ENCODE results near the gene LENEP. TPM values are rescaled to one million over a fixed set of nuclear protein-coding genes. Genes with fewer than 3 reads are reported as not detected.

Gene LENEP
- total and polyA plus RNA-seq, 2 donors (not counting 1 experiment from before 2014, with no cell fraction given), result not detected

GRCh38 chr1:155019377-155020245 lies 26.2 kb downstream of the LENEP start:
- H3K4me3 ChIP-seq (replicated peaks in 1 of 4; ENCODE audit: control extremely low read depth in 1 of 4, insufficient read depth in 1 of 4, low read depth in 3 of 4, low read length in 4 of 4), result no peak overlapping the region
- H3K27me3 ChIP-seq (ENCODE audit: control insufficient read depth, insufficient read depth, low read length), result no peaks in the 10 kb centered on the region
- H3K36me3 ChIP-seq (ENCODE audit: control insufficient read depth, insufficient read depth, low read length), result peaks cover 7% of the 10 kb centered on the region
- no peak overlapping the region for H3K27ac ChIP-seq (ENCODE audit: insufficient read depth, low read length)
- H4K20me1 ChIP-seq (ENCODE audit: control insufficient read depth, extremely low read depth, insufficient read depth, low read length), result no peaks in the 10 kb centered on the region
- no peak for DNase-seq (ENCODE audit: low read depth in 2 of 2)
- no peak for TF ChIP-seq EZH2 (IDR thresholded peaks at IDR 0.05; ENCODE audit: low read length, missing control alignments)
- TF ChIP-seq CTCF (conservative IDR thresholded peaks at IDR 0.05 in 1 of 2, IDR thresholded peaks at IDR 0.05 in 1 of 2; ENCODE audit: low read depth in 1 of 2, low read length in 2 of 2), result no peak
- no peaks in the 10 kb centered on the region for H3K79me2 ChIP-seq (ENCODE audit: control insufficient read depth, insufficient read depth, low read length)
- H3K4me2 ChIP-seq (ENCODE audit: extremely low read depth, insufficient read depth, low read length), result no peak overlapping the region
- no peak overlapping the region for H2AFZ ChIP-seq (ENCODE audit: low read length)
- H3K9ac ChIP-seq (ENCODE audit: insufficient read depth, low read length), result no peak overlapping the region
- H3K4me1 ChIP-seq (ENCODE audit: control insufficient read depth, extremely low read depth, insufficient read depth, low read length), result peaks cover 14% of the 10 kb centered on the region
- no peaks in the 10 kb centered on the region for H3K9me3 ChIP-seq (ENCODE audit: control insufficient read depth, insufficient read depth, low read depth, low read length)

- Histone ChIP-seq H3K4me1 (ENCODE audit: control insufficient read depth, extremely low read depth, insufficient read depth, low read length) (peaks cover 14% of the 10 kb centered on the region), H3K27ac (ENCODE audit: insufficient read depth, low read length) (no peak overlapping the region), H3K36me3 (ENCODE audit: control insufficient read depth, insufficient read depth, low read length) (no peaks in the 10 kb centered on the region), H3K79me2 (ENCODE audit: control insufficient read depth, insufficient read depth, low read length) (no peaks in the 10 kb centered on the region), H2AFZ (ENCODE audit: low read length) (no peak overlapping the region), H3K9ac (ENCODE audit: insufficient read depth, low read length) (no peak overlapping the region), H3K9me3 (ENCODE audit: control insufficient read depth, insufficient read depth, low read depth, low read length) (no peaks in the 10 kb centered on the region), H3K27me3 (ENCODE audit: control insufficient read depth, insufficient read depth, low read length) (no peaks in the 10 kb centered on the region), H3K4me2 (ENCODE audit: extremely low read depth, insufficient read depth, low read length) (no peak overlapping the region), H4K20me1 (ENCODE audit: control insufficient read depth, extremely low read depth, insufficient read depth, low read length) (no peaks in the 10 kb centered on the region), H3K4me3 (replicated peaks in 1 of 4; ENCODE audit: control extremely low read depth in 1 of 4, insufficient read depth in 1 of 4, low read depth in 3 of 4, low read length in 4 of 4) (no peak overlapping the region)
- no peak for TF ChIP-seq EZH2 (IDR thresholded peaks at IDR 0.05; ENCODE audit: low read length, missing control alignments)
- TF ChIP-seq CTCF (conservative IDR thresholded peaks at IDR 0.05 in 1 of 2, IDR thresholded peaks at IDR 0.05 in 1 of 2; ENCODE audit: low read depth in 1 of 2, low read length in 2 of 2), result no peak
- DNase-seq (ENCODE audit: low read depth in 2 of 2), result peak in 1 of 2 donors; percentile 16
Measured at GRCh38 chr1:155022136-155022926, 28.9 kb downstream of the LENEP start.

GRCh38 chr1:155022927-155023236 lies 29.5 kb downstream of the LENEP start:
- H3K36me3 ChIP-seq (ENCODE audit: control insufficient read depth, insufficient read depth, low read length), result no peaks in the 10 kb centered on the region
- no peak overlapping the region for H2AFZ ChIP-seq (ENCODE audit: low read length)
- H3K27me3 ChIP-seq (ENCODE audit: control insufficient read depth, insufficient read depth, low read length), result no peaks in the 10 kb centered on the region
- H3K4me3 ChIP-seq (replicated peaks in 1 of 4; ENCODE audit: control extremely low read depth in 1 of 4, insufficient read depth in 1 of 4, low read depth in 3 of 4, low read length in 4 of 4), result no peak overlapping the region
- TF ChIP-seq CTCF (conservative IDR thresholded peaks at IDR 0.05 in 1 of 2, IDR thresholded peaks at IDR 0.05 in 1 of 2; ENCODE audit: low read depth in 1 of 2, low read length in 2 of 2) (no peak), EZH2 (IDR thresholded peaks at IDR 0.05; ENCODE audit: low read length, missing control alignments) (no peak)
- no peak overlapping the region for H3K27ac ChIP-seq (ENCODE audit: insufficient read depth, low read length)
- H3K79me2 ChIP-seq (ENCODE audit: control insufficient read depth, insufficient read depth, low read length), result no peaks in the 10 kb centered on the region
- no peak overlapping the region for H3K4me2 ChIP-seq (ENCODE audit: extremely low read depth, insufficient read depth, low read length)
- DNase-seq (ENCODE audit: low read depth in 2 of 2), result no peak
- peaks cover 10% of the 10 kb centered on the region for H3K4me1 ChIP-seq (ENCODE audit: control insufficient read depth, extremely low read depth, insufficient read depth, low read length)
- H3K9me3 ChIP-seq (ENCODE audit: control insufficient read depth, insufficient read depth, low read depth, low read length), result no peaks in the 10 kb centered on the region
- H3K9ac ChIP-seq (ENCODE audit: insufficient read depth, low read length), result no peak overlapping the region
- H4K20me1 ChIP-seq (ENCODE audit: control insufficient read depth, extremely low read depth, insufficient read depth, low read length), result no peaks in the 10 kb centered on the region
